WTC11 (cell line): Measurements from ENCODE around the gene DOK7. TPM values are rescaled to one million over a fixed set of nuclear protein-coding genes. Genes with fewer than 3 reads are reported as not detected.

Source experiments
- ESRRA ChIP-seq: sonication (generic); formaldehyde crosslinking; IDR thresholded peaks from 2 replicates; pipeline ENCODE4 v1.8.1; 2022; ENCODE audit warnings: mild to moderate bottlenecking, missing genetic modification reagents, borderline replicate concordance
- FOXK1 ChIP-seq: sonication (generic); formaldehyde crosslinking; IDR thresholded peaks from 2 replicates; pipeline ENCODE4 v1.8.0; 2022; ENCODE audit warnings: mild to moderate bottlenecking, moderate library complexity, missing genetic modification reagents
- FOXP1 ChIP-seq: sonication (generic); formaldehyde crosslinking; IDR thresholded peaks from 2 replicates; pipeline ENCODE4 v1.8.0; 2022; ENCODE audit warnings: missing genetic modification reagents, mild to moderate bottlenecking, moderate library complexity, borderline replicate concordance
- MYBL2 ChIP-seq: sonication (generic); formaldehyde crosslinking; IDR thresholded peaks from 2 replicates; pipeline ENCODE4 v1.8.1; 2023; ENCODE audit warnings: mild to moderate bottlenecking, moderate library complexity, missing genetic modification reagents
- SP1 ChIP-seq: sonication (generic); formaldehyde crosslinking; conservative IDR thresholded peaks from 2 replicates; pipeline ENCODE4 v1.8.1; 2022; ENCODE audit warnings: missing genetic modification reagents
- TEAD4 ChIP-seq: sonication (generic); formaldehyde crosslinking; IDR thresholded peaks from 2 replicates; pipeline ENCODE4 v1.8.0; 2022; ENCODE audit warnings: mild to moderate bottlenecking, missing genetic modification reagents
- ZBTB21 ChIP-seq: sonication (generic); formaldehyde crosslinking; IDR thresholded peaks from 2 replicates; pipeline ENCODE4 v1.8.1; 2023; ENCODE audit warnings: mild to moderate bottlenecking, missing genetic modification reagents, borderline replicate concordance
- ZNF219 ChIP-seq: sonication (generic); formaldehyde crosslinking; IDR thresholded peaks from 2 replicates; pipeline ENCODE4 v1.8.0; 2023; ENCODE audit warnings: missing genetic modification reagents, mild to moderate bottlenecking, borderline replicate concordance
- ZNF317 ChIP-seq: sonication (generic); formaldehyde crosslinking; IDR thresholded peaks from 2 replicates; pipeline ENCODE4 v1.8.1; 2023; ENCODE audit warnings: low read depth, mild to moderate bottlenecking, moderate library complexity, missing genetic modification reagents, borderline replicate concordance
- ZNF416 ChIP-seq: fragments of 250-450 bp; sonication (Bioruptor Pico); IDR thresholded peaks from 2 replicates; pipeline ENCODE4 v1.9.0; 2021; ENCODE audit warnings: mild to moderate bottlenecking, inconsistent platforms
- ZNF671 ChIP-seq: fragments of 250-450 bp; sonication (Bioruptor Pico); IDR thresholded peaks from 2 replicates; pipeline ENCODE4 v1.8.0; 2021; ENCODE audit warnings: mild to moderate bottlenecking
- total RNA-seq: library from RNA; stranded (reverse); gene quantifications from 3 replicates; pipeline ENCODE4 v1.2.3, GENCODE V29; 2021
- TF ChIP-seq, protein P1 (sequence below): sonication (generic); formaldehyde crosslinking; IDR thresholded peaks from 2 replicates; pipeline ENCODE4 v1.8.1; 2023; ENCODE audit warnings: mild to moderate bottlenecking, missing genetic modification reagents, moderate library complexity
- TF ChIP-seq, protein P2 (sequence below): sonication (generic); formaldehyde crosslinking; IDR thresholded peaks from 2 replicates; pipeline ENCODE4 v1.8.1; 2022; ENCODE audit warnings: mild to moderate bottlenecking, moderate library complexity, missing genetic modification reagents
- TF ChIP-seq, protein P3 (sequence below): sonication (generic); formaldehyde crosslinking; IDR thresholded peaks from 2 replicates; pipeline ENCODE4 v1.8.1; 2023; ENCODE audit warnings: mild to moderate bottlenecking, missing genetic modification reagents
- TF ChIP-seq, protein P4 (sequence below): fragments of 250-450 bp; sonication (Bioruptor Pico); IDR thresholded peaks from 2 replicates; pipeline ENCODE4 v1.9.0; 2021; ENCODE audit warnings: mild to moderate bottlenecking
- TF ChIP-seq, protein P5 (sequence below): sonication (generic); formaldehyde crosslinking; conservative IDR thresholded peaks from 2 replicates; pipeline ENCODE4 v1.8.1; 2022; ENCODE audit warnings: mild to moderate bottlenecking, missing genetic modification reagents
- TF ChIP-seq, protein P6 (sequence below): sonication (generic); formaldehyde crosslinking; IDR thresholded peaks from 2 replicates; pipeline ENCODE4 v1.8.0; 2023; ENCODE audit warnings: missing genetic modification reagents
- TF ChIP-seq, protein P7 (sequence below): fragments of 250-450 bp; sonication (Bioruptor Pico); IDR thresholded peaks from 2 replicates; pipeline ENCODE4 v1.9.0; 2021; ENCODE audit warnings: mild to moderate bottlenecking
- TF ChIP-seq, protein P8 (sequence below): fragments of 250-450 bp; sonication (Bioruptor Pico); conservative IDR thresholded peaks from 2 replicates; pipeline ENCODE4 v1.9.0; 2021; ENCODE audit warnings: mild to moderate bottlenecking
- TF ChIP-seq, protein P9 (sequence below): sonication (generic); formaldehyde crosslinking; IDR thresholded peaks from 2 replicates; pipeline ENCODE4 v1.8.1; 2022; ENCODE audit warnings: low read depth, mild to moderate bottlenecking, moderate library complexity, missing genetic modification reagents, borderline replicate concordance
- TF ChIP-seq, protein P10 (sequence below): sonication (generic); formaldehyde crosslinking; IDR thresholded peaks from 2 replicates; pipeline ENCODE4 v1.8.1; 2022; ENCODE audit warnings: missing genetic modification reagents, borderline replicate concordance

The DOK7 gene
- total RNA-seq, 1 experiment from 2014 or later: 0.22 TPM

DNA sequence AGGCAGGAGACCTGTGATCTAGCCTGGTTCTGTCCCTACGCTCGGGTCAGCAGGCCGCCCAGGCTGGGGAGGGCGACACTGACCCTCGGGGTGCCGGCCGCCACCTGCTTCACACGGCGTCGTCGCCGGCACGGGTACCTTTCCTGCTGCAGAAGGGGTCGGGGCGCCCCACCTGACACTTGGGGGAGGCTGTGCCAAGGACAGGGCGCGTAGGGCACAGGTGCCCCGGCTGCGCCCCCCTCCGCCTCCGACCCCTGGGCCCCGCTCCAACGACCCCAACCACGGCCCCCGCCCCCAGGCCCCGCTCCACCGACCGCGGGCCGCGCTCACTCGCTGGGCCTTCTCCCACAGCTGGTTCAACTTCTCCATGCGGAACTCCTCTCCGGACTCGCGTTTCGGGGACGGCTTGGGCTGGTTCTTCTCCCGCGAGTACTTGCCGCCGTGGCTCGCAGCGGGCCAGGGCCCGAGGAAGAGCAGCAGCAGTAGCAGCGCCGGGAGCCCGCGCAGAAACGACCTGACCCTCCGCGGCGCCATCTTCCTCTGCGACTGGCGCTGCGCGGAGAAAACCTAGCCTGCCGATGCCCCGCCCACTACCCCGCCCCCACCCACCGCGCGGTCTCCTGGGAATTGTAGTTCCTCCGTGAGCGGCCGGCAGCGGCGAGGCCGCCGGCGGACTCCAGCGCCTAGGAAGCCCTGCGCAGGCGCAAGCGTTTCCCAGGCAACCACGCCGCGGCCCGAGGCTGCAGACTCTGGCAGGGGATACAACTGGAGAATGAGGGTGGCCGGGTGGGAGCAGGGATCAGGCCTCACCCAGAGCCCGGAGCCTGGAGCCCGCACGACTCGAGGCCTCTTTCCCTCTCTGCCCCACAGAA lies 69.0 kb downstream of the DOK7 start, which contains the start of gene LRPAP1 (continued):
- TF ChIP-seq, protein P1, sequence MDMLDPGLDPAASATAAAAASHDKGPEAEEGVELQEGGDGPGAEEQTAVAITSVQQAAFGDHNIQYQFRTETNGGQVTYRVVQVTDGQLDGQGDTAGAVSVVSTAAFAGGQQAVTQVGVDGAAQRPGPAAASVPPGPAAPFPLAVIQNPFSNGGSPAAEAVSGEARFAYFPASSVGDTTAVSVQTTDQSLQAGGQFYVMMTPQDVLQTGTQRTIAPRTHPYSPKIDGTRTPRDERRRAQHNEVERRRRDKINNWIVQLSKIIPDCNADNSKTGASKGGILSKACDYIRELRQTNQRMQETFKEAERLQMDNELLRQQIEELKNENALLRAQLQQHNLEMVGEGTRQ (CRISPR knock-in tag): no peak
- 0 out of 2 replicates have a peak, but pooled peaks have one; percentile 36 for TF ChIP-seq FOXK1 (CRISPR knock-in tag)
- TF ChIP-seq ZNF416 (CRISPR knock-in tag): peak; percentile 84
- TF ChIP-seq TEAD4 (CRISPR knock-in tag): no peak
- TF ChIP-seq, protein P2, sequence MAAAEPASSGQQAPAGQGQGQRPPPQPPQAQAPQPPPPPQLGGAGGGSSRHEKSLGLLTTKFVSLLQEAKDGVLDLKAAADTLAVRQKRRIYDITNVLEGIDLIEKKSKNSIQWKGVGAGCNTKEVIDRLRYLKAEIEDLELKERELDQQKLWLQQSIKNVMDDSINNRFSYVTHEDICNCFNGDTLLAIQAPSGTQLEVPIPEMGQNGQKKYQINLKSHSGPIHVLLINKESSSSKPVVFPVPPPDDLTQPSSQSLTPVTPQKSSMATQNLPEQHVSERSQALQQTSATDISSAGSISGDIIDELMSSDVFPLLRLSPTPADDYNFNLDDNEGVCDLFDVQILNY (CRISPR knock-in tag): 0 out of 2 replicates have a peak, but pooled peaks have one; percentile 47
- TF ChIP-seq, protein P3, sequence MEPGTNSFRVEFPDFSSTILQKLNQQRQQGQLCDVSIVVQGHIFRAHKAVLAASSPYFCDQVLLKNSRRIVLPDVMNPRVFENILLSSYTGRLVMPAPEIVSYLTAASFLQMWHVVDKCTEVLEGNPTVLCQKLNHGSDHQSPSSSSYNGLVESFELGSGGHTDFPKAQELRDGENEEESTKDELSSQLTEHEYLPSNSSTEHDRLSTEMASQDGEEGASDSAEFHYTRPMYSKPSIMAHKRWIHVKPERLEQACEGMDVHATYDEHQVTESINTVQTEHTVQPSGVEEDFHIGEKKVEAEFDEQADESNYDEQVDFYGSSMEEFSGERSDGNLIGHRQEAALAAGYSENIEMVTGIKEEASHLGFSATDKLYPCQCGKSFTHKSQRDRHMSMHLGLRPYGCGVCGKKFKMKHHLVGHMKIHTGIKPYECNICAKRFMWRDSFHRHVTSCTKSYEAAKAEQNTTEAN (CRISPR knock-in tag): 0 out of 2 replicates have a peak, but pooled peaks have one; percentile 46
- TF ChIP-seq ZBTB21: 0 out of 2 replicates have a peak, but pooled peaks have one; percentile 30
- TF ChIP-seq, protein P4, sequence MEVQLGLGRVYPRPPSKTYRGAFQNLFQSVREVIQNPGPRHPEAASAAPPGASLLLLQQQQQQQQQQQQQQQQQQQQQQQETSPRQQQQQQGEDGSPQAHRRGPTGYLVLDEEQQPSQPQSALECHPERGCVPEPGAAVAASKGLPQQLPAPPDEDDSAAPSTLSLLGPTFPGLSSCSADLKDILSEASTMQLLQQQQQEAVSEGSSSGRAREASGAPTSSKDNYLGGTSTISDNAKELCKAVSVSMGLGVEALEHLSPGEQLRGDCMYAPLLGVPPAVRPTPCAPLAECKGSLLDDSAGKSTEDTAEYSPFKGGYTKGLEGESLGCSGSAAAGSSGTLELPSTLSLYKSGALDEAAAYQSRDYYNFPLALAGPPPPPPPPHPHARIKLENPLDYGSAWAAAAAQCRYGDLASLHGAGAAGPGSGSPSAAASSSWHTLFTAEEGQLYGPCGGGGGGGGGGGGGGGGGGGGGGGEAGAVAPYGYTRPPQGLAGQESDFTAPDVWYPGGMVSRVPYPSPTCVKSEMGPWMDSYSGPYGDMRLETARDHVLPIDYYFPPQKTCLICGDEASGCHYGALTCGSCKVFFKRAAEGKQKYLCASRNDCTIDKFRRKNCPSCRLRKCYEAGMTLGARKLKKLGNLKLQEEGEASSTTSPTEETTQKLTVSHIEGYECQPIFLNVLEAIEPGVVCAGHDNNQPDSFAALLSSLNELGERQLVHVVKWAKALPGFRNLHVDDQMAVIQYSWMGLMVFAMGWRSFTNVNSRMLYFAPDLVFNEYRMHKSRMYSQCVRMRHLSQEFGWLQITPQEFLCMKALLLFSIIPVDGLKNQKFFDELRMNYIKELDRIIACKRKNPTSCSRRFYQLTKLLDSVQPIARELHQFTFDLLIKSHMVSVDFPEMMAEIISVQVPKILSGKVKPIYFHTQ: no peak
- TF ChIP-seq, protein P5, sequence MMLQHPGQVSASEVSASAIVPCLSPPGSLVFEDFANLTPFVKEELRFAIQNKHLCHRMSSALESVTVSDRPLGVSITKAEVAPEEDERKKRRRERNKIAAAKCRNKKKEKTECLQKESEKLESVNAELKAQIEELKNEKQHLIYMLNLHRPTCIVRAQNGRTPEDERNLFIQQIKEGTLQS (CRISPR knock-in tag): no peak
- TF ChIP-seq ZNF671 (CRISPR knock-in tag): no peak
- no peak for TF ChIP-seq ZNF219 (CRISPR knock-in tag)
- TF ChIP-seq, protein P6, sequence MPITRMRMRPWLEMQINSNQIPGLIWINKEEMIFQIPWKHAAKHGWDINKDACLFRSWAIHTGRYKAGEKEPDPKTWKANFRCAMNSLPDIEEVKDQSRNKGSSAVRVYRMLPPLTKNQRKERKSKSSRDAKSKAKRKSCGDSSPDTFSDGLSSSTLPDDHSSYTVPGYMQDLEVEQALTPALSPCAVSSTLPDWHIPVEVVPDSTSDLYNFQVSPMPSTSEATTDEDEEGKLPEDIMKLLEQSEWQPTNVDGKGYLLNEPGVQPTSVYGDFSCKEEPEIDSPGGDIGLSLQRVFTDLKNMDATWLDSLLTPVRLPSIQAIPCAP: no peak
- peak; percentile 70; the same call in 1 of the 2 replicates for TF ChIP-seq MYBL2 (CRISPR knock-in tag)
- TF ChIP-seq FOXP1: peak; percentile 89
- TF ChIP-seq, protein P7, sequence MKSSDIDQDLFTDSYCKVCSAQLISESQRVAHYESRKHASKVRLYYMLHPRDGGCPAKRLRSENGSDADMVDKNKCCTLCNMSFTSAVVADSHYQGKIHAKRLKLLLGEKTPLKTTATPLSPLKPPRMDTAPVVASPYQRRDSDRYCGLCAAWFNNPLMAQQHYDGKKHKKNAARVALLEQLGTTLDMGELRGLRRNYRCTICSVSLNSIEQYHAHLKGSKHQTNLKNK (CRISPR knock-in tag): peak; percentile 58; the same call in 1 of the 2 replicates
- TF ChIP-seq, protein P8, sequence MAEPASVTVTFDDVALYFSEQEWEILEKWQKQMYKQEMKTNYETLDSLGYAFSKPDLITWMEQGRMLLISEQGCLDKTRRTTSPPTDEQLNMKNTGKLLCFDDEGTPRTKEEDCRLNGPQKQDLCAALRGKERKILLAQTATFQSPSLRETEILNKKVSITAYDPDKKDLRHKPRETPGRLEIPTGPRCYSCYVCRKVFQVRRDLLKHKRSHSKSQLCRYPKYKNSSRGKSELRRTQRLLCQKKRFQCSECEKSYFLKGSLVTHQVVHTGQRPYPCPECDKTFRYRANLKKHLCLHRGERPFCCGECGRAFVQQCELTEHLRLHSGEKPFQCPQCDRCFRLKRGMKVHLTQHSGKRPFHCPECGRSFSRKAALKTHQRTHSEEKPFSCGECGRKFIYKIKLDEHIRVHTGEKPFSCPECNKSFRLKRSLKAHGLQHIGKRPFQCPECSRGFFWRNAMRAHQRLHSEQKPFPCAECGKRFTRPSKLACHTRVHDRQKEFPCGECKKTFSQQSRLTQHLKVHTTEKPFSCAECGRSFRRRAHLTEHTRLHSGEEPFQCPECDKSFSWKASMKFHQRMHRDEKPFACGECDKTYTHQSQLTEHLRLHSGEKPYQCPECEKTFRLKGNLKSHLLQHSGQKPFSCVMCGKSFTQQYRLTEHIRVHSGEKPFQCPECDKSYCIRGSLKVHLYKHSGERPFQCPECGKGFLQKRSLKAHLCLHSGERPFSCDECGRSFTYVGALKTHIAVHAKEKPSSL (CRISPR knock-in tag): no peak
- TF ChIP-seq, protein P9, sequence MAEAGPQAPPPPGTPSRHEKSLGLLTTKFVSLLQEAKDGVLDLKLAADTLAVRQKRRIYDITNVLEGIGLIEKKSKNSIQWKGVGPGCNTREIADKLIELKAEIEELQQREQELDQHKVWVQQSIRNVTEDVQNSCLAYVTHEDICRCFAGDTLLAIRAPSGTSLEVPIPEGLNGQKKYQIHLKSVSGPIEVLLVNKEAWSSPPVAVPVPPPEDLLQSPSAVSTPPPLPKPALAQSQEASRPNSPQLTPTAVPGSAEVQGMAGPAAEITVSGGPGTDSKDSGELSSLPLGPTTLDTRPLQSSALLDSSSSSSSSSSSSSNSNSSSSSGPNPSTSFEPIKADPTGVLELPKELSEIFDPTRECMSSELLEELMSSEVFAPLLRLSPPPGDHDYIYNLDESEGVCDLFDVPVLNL: 0 out of 2 replicates have a peak, but pooled peaks have one; percentile 50
- TF ChIP-seq ESRRA (CRISPR knock-in tag): 0 out of 2 replicates have a peak, but pooled peaks have one; percentile 28
- TF ChIP-seq, protein P10, sequence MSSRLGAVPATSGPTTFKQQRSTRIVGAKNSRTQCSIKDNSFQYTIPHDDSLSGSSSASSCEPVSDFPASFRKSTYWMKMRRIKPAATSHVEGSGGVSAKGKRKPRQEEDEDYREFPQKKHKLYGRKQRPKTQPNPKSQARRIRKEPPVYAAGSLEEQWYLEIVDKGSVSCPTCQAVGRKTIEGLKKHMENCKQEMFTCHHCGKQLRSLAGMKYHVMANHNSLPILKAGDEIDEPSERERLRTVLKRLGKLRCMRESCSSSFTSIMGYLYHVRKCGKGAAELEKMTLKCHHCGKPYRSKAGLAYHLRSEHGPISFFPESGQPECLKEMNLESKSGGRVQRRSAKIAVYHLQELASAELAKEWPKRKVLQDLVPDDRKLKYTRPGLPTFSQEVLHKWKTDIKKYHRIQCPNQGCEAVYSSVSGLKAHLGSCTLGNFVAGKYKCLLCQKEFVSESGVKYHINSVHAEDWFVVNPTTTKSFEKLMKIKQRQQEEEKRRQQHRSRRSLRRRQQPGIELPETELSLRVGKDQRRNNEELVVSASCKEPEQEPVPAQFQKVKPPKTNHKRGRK (CRISPR knock-in tag): no peak
- peak; percentile 88 for TF ChIP-seq SP1 (CRISPR knock-in tag)
- TF ChIP-seq ZNF317 (CRISPR knock-in tag): no peak
- TF ChIP-seq, all 79 proteins: peak for 16
